SH-SY5Y (cell line): ENCODE measurements around the gene RPAP3.

ENCODE experiments used
- GATA2 ChIP-seq: IDR thresholded peaks from 2 replicates; pipeline ENCODE4 v1.6.1; 2011; ENCODE audit warnings: mild to moderate bottlenecking, low read depth, low read length
- GATA3 ChIP-seq: IDR thresholded peaks from 2 replicates; pipeline ENCODE4 v1.6.1; 2011; ENCODE audit warnings: low read depth, mild to moderate bottlenecking, low read length, moderate library complexity

DNA sequence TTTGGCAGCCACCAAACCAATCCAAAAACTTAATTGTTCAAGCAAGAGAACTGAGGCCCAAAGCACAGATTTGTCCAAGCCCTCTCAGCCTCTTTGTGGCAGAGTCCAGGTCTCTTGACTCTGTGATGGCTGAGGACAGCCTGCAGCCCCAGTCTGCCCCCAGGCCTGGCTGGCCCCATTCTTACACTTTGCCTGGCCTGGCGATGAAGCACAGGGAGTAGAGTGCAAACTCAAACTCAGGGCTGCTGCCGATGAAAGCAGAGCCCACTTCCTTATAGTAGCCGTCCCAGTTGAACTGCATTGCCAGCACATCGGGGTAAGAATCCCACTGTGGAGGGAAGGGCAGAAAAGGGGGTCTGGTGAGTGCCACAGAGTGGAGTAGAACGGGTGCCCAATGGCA lies 5.6 kb upstream of the RPAP3 start:
- TF ChIP-seq GATA2, result no peak
- no peak for TF ChIP-seq GATA3
